ENCODE data around the gene OR6C2.
"Not testable (repeated sequence)": the region's sequence is repeated elsewhere in the genome, so short reads cannot be mapped to it uniquely, and the experiment has no call there.

DNA sequence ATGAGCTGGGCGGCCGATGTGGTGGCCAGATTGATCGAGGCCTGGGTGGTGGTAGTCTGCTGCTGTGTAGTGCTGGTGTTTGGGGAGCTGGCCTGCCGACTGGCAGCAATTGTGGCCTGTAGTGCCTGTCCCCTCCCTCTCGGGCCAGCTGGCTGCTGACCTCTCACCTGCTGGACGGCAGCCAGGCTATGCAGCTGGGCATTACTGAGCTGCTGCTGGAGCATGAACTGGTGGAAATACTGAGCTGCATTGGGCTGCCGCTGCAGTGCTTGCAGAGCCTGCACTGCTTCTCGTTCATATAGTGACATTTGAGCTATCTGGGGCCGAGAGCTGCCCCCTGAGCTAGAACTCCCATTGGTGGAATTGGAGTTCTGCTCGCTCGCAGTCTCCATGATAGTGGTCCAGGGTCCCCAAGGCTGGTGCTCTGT, 29.5 kb upstream of the OR6C2 start:
- TF ChIP-seq, protein P1, sequence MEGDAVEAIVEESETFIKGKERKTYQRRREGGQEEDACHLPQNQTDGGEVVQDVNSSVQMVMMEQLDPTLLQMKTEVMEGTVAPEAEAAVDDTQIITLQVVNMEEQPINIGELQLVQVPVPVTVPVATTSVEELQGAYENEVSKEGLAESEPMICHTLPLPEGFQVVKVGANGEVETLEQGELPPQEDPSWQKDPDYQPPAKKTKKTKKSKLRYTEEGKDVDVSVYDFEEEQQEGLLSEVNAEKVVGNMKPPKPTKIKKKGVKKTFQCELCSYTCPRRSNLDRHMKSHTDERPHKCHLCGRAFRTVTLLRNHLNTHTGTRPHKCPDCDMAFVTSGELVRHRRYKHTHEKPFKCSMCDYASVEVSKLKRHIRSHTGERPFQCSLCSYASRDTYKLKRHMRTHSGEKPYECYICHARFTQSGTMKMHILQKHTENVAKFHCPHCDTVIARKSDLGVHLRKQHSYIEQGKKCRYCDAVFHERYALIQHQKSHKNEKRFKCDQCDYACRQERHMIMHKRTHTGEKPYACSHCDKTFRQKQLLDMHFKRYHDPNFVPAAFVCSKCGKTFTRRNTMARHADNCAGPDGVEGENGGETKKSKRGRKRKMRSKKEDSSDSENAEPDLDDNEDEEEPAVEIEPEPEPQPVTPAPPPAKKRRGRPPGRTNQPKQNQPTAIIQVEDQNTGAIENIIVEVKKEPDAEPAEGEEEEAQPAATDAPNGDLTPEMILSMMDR (conservative IDR thresholded peaks at IDR 0.05 in 1 of 2, IDR thresholded peaks at IDR 0.05 in 1 of 2; ENCODE audit: extremely low read depth in 1 of 2, insufficient read depth in 1 of 2, low read depth in 1 of 2, low read length in 2 of 2): not testable (repeated sequence)
- TF ChIP-seq EZH2 (IDR thresholded peaks at IDR 0.05; ENCODE audit: borderline replicate concordance, low read length): not testable (repeated sequence)
